ENCODE measurements around the gene TDRD9.
A peak's percentile ranks its signal among the peaks of the same experiment; 100 is the strongest.

Gene TDRD9

GRCh38 chr14:104091061-104091926 is 163.0 kb downstream of the TDRD9 start:
- DNase-seq (ENCODE audit: low spot score): no peak
- no peak for TF ChIP-seq CTCF (IDR thresholded peaks at IDR 0.05; ENCODE audit: extremely low read depth, missing control alignments)

- no peak for DNase-seq (ENCODE audit: low spot score)
- no peak for TF ChIP-seq CTCF (IDR thresholded peaks at IDR 0.05; ENCODE audit: extremely low read depth, missing control alignments)
Measured at GRCh38 chr14:104091927-104092771, 163.9 kb downstream of the TDRD9 start.

GRCh38 chr14:104092931-104093365 is 164.7 kb downstream of the TDRD9 start:
- no peak for DNase-seq (ENCODE audit: low spot score)
- no peak for TF ChIP-seq CTCF (IDR thresholded peaks at IDR 0.05; ENCODE audit: extremely low read depth, missing control alignments)

- TF ChIP-seq CTCF (IDR thresholded peaks at IDR 0.05; ENCODE audit: extremely low read depth, missing control alignments): no peak
Measured at GRCh38 chr14:104093366-104094055, 165.3 kb downstream of the TDRD9 start.

GRCh38 chr14:104094056-104094708 is 165.9 kb downstream of the TDRD9 start:
- no peak for TF ChIP-seq CTCF (IDR thresholded peaks at IDR 0.05; ENCODE audit: extremely low read depth, missing control alignments)
- no peak for DNase-seq (ENCODE audit: low spot score)

More at GRCh38 chr14:104093366-104094055, 165.3 kb downstream of the TDRD9 start:
- no peak for DNase-seq (ENCODE audit: low spot score)

GRCh38 chr14:104094709-104095425 is 166.6 kb downstream of the TDRD9 start:
- peak; percentile 96 for TF ChIP-seq CTCF (IDR thresholded peaks at IDR 0.05; ENCODE audit: extremely low read depth, missing control alignments)
- DNase-seq (ENCODE audit: low spot score): peak; percentile 90
